ENCODE results near the gene EXOC3L4.

- no peak for TF ChIP-seq SP1 (IDR thresholded peaks at IDR 0.05)
- TF ChIP-seq, protein P1, sequence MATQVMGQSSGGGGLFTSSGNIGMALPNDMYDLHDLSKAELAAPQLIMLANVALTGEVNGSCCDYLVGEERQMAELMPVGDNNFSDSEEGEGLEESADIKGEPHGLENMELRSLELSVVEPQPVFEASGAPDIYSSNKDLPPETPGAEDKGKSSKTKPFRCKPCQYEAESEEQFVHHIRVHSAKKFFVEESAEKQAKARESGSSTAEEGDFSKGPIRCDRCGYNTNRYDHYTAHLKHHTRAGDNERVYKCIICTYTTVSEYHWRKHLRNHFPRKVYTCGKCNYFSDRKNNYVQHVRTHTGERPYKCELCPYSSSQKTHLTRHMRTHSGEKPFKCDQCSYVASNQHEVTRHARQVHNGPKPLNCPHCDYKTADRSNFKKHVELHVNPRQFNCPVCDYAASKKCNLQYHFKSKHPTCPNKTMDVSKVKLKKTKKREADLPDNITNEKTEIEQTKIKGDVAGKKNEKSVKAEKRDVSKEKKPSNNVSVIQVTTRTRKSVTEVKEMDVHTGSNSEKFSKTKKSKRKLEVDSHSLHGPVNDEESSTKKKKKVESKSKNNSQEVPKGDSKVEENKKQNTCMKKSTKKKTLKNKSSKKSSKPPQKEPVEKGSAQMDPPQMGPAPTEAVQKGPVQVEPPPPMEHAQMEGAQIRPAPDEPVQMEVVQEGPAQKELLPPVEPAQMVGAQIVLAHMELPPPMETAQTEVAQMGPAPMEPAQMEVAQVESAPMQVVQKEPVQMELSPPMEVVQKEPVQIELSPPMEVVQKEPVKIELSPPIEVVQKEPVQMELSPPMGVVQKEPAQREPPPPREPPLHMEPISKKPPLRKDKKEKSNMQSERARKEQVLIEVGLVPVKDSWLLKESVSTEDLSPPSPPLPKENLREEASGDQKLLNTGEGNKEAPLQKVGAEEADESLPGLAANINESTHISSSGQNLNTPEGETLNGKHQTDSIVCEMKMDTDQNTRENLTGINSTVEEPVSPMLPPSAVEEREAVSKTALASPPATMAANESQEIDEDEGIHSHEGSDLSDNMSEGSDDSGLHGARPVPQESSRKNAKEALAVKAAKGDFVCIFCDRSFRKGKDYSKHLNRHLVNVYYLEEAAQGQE (IDR thresholded peaks at IDR 0.05), result no peak
Observed at GRCh38 chr14:103108749-103109207, 14.3 kb downstream of the EXOC3L4 start.

All from liver (tissue), 2 donors.